ENCODE measurements around the gene MKNK1. TPM values are rescaled to one million over a fixed set of nuclear protein-coding genes. Genes with fewer than 3 reads are reported as not detected.

MKNK1 gene
- total and polyA plus RNA-seq, 5 experiments from 2014 or later, result 17.6 to 56.3 (median 19.7) TPM

GRCh38 chr1:46527474-46528296 lies 76.4 kb downstream of the MKNK1 start:
- Mint-ChIP-seq H3K4me3 (no peak overlapping the region), H3K9me3 (no peaks in the 10 kb centered on the region), H3K36me3 (no peaks in the 10 kb centered on the region), H3K27ac (peak overlapping the region in 1 of 10 donors; percentile 68), H3K4me1 (peaks cover 0 to 8% (median 5%) of the 10 kb centered on the region in 4 donors), H3K27me3 (peaks cover 21 to 50% (median 34%) of the 10 kb centered on the region in 5 donors)
- POLR2A ChIA-PET, result no interaction called here
- ATAC-seq (peak; percentile 50 to 56), DNase-seq (peak; percentile 34 to 76 (median 56))

DNA sequence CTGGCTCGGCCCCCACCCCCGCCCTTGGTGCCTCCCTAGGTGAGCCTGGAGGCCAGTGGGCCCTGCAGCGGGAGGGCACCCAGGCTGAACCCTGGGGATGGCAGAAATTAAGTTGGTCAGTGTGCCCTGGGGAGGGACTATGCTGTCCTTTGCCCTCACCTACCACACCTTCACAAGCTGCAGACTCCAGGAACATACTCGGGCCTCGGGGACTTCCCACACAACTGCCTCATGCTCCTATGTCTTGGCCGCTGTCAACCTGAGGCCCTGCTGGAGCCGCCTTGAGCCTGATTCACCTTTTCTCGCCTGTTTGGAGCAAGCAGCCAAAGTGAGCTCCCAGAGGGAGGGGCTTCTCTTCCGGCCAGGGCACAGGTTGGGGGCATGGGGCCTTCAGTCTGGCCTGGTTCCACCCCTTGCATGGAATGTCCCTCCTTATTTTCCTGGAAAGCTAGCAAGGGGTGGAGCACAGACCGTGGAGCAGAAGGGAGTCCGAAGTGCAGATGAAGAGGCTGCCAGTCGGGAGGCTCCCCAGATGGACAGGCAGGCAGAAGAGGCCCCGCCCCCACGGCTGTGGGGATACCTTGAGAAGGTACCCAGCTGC lies 77.3 kb downstream of the MKNK1 start:
- POLR2A ChIA-PET, result interaction anchor here (0.8 kb wide), 1 partner anchor 9 kb away, joined by 3 read pairs; no protein-coding TSS in a partner anchor
- no peak for DNase-seq
- Mint-ChIP-seq H3K36me3 (no peaks in the 10 kb centered on the region), H3K27ac (no peak overlapping the region), H3K9me3 (no peaks in the 10 kb centered on the region), H3K27me3 (peaks cover 21 to 51% (median 34%) of the 10 kb centered on the region in 5 donors), H3K4me1 (peaks cover 0 to 8% (median 5%) of the 10 kb centered on the region in 4 donors), H3K4me3 (no peak overlapping the region)
- ATAC-seq, result no peak

DNA sequence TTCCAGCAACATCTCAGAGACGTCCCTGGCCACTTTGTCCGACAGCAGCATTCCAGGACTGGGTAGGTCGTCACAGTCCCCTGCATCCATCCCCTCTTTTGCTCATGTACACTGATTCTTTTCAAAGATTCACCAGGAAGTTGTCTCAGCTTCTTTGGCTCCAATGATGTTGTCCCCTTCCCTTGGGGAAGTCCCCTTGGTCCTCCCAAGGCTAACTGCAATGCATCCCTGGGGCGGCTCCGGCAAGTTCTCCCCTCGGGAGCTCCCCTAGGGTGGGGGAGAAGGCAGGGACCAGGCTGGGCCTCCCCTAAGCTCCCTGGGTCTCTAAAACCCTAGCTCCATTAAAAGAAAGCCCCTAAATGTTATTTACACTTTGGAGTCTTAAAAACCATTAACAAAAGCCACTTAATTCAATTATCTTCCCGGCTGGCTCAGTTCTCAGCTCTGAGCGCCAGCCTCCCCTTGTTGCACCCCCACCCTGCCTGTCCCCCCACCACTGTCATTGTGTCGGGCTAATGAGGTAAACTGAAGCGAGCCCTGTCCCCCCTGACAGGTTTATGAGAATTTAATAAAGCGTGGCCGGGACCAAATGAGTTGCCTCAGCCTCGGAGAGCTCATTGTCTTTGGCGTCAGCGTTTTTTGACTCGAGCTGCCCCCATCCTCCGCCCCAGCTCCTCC lies 77.9 kb downstream of the MKNK1 start:
- peaks cover 0 to 8% (median 5%) of the 10 kb centered on the region in 4 donors for H3K4me1 Mint-ChIP-seq
- DNase-seq (no peak), ATAC-seq (no peak)
- H3K27me3 Mint-ChIP-seq, result peaks cover 21 to 50% (median 34%) of the 10 kb centered on the region in 5 donors
- H3K4me3 Mint-ChIP-seq, result no peak overlapping the region
- H3K27ac Mint-ChIP-seq, result no peak overlapping the region
- no peaks in the 10 kb centered on the region for H3K36me3 Mint-ChIP-seq
- no peaks in the 10 kb centered on the region for H3K9me3 Mint-ChIP-seq
- POLR2A ChIA-PET, result interaction anchor here (0.6 to 0.8 kb wide), 2 partner anchors 8 to 194 kb away, joined by 3 to 4 read pairs; no protein-coding TSS in a partner anchor

DNA sequence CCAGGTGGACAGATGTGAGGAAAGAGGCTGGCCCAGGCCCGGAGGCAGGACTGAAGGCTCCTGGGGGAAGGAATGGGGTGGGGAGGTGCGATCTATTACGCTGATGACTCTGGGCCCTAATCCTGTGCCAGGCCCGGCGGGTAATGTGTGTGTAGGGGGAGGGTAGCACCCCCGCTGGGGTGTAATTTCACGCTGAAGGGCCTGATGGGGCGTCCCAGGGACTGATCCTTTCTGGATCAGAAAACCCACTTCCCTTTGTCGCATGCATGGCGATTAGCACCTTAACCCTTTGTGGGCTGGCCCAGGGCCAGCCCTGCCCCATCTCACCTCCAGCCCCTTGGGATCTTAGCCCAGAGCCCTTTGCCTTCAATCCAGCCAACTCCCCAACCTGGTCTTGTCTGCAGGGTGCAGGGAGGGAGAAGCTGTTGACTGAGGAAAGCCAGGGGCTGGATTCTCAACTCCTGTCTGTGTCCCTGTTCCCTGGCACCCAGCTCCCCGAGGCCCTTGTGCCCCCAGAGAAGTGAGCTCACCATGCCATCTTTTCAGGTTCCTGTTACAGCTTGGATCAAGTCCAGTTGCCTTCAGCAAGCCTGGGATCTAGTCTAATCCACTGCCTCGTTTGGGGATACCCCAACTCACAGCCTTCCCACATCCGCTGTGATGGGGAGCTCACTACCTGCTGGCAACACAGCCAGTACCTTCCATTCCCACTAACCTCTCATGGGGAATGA lies 78.7 kb downstream of the MKNK1 start:
- Mint-ChIP-seq H3K9me3 (no peaks in the 10 kb centered on the region), H3K36me3 (no peaks in the 10 kb centered on the region), H3K4me3 (no peak overlapping the region), H3K27me3 (peaks cover 23 to 47% (median 36%) of the 10 kb centered on the region in 5 donors), H3K4me1 (peaks cover 0 to 8% (median 5%) of the 10 kb centered on the region in 4 donors), H3K27ac (no peak overlapping the region)
- POLR2A ChIA-PET, result interaction anchor here (0.6 kb wide), 1 partner anchor 194 kb away, joined by 4 read pairs; no protein-coding TSS in a partner anchor
- ATAC-seq (no peak), DNase-seq (no peak)

GRCh38 chr1:46524843-46525242 lies 79.2 kb downstream of the MKNK1 start:
- H3K27ac Mint-ChIP-seq, result no peak overlapping the region
- POLR2A ChIA-PET, result no interaction called here
- no peaks in the 10 kb centered on the region for H3K9me3 Mint-ChIP-seq
- DNase-seq (no peak), ATAC-seq (no peak)
- no peaks in the 10 kb centered on the region for H3K36me3 Mint-ChIP-seq
- H3K4me1 Mint-ChIP-seq, result peaks cover 0 to 8% (median 5%) of the 10 kb centered on the region in 4 donors
- H3K27me3 Mint-ChIP-seq, result peaks cover 24 to 47% (median 38%) of the 10 kb centered on the region in 5 donors
- H3K4me3 Mint-ChIP-seq, result no peak overlapping the region

DNA sequence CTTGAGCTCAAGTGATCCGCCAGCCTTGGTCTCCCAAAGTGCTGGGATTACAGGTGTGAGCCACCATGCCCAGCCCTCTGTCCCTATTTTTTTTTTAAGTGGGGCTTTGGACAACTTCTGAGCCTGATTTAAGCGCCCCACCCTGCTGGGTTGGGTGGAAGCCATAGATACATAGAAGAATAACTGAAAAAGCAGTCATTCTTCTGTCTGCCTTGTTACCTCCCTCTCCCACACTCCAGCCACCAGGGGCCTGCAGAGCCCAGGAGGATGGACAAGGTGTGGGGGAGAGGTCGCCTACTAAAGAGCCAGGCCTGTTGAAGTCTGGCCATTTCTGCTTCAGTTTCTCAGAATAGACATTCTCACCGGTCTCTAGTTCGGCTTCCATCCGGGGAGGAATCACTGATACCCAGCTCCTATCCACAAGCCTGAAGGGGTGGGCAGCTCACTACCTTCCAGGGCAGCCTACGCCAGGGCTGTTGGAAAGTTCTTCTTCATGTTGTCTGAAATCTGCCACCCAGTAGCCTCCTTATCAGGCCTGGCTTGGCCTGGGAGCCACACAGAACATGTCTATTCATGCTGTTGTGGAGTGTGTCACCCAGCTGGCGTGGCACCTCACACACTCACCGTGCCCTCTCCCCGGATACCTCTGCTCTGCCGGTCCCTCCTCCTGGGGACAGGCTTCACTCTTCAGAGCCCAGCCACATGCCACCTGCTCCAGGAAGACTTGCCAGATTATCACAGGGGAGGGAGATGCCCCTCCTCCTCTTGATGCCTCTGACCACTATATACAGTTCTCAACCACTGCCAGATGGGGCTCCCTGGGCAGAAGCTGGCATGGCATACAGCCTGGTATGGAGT lies 80.3 kb downstream of the MKNK1 start:
- Mint-ChIP-seq H3K27me3 (peaks cover 18 to 43% (median 31%) of the 10 kb centered on the region in 5 donors), H3K36me3 (no peaks in the 10 kb centered on the region), H3K9me3 (no peaks in the 10 kb centered on the region), H3K27ac (no peak overlapping the region), H3K4me1 (peaks cover 0 to 6% (median 2%) of the 10 kb centered on the region in 4 donors), H3K4me3 (no peak overlapping the region)
- no peak for DNase-seq
- POLR2A ChIA-PET, result interaction anchor here (0.6 kb wide), 1 partner anchor 289 kb away, joined by 4 read pairs; no protein-coding TSS in a partner anchor
- no peak for ATAC-seq

GRCh38 chr1:46522969-46523320 lies 81.1 kb downstream of the MKNK1 start:
- H3K4me1 Mint-ChIP-seq, result peaks cover 0 to 1% (median 0%) of the 10 kb centered on the region in 4 donors
- no peak overlapping the region for H3K4me3 Mint-ChIP-seq
- H3K9me3 Mint-ChIP-seq, result no peaks in the 10 kb centered on the region
- ATAC-seq (no peak), DNase-seq (no peak)
- no peaks in the 10 kb centered on the region for H3K36me3 Mint-ChIP-seq
- H3K27me3 Mint-ChIP-seq, result peaks cover 13 to 43% (median 24%) of the 10 kb centered on the region in 5 donors
- POLR2A ChIA-PET, result interaction anchor here (0.6 kb wide), 1 partner anchor 288 kb away, joined by 4 read pairs; no protein-coding TSS in a partner anchor
- no peak overlapping the region for H3K27ac Mint-ChIP-seq

DNA sequence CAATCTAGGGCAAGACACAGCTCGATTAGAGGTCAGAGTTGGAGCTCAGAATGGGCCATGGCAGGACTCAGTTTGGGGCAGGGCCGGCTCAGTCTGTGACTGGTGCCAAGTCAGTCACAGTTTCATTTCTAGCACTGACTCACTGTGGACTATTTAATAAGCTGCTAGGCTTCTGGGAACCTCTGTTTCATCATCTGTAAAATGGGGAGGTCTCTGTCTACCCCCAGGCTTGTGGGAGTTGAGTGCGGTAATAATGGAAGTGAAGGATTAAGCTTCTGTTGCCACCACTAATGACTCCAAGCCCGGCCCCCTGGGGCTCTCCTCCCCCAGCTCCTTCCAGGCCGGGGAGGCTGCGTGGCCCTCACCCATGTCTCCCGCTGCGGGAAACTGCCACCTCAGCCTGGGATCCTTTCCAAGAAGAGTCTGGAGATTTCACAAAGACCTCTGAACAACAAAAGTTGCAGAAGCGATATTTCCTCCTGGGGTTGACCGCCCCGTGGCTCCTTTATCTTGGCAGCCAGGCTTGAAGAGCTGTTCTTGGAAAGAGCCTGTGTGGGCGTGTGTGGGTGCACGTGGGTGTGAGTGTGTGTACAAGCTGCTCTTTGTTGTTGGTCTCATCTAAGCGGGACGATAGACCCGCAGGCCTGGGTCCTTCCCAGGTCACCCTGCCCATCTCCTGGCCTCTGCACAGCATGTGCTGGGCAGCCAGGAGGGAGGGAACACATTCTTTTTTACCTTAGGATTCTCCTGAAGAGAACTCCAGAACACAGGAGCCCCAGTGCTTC lies 81.7 kb downstream of the MKNK1 start:
- Mint-ChIP-seq H3K36me3 (no peaks in the 10 kb centered on the region), H3K4me3 (no peak overlapping the region), H3K27ac (no peak overlapping the region), H3K27me3 (peaks cover 13 to 38% (median 22%) of the 10 kb centered on the region in 5 donors), H3K9me3 (no peaks in the 10 kb centered on the region), H3K4me1 (peaks cover 0 to 1% (median 0%) of the 10 kb centered on the region in 4 donors)
- ATAC-seq (no peak), DNase-seq (no peak)
- POLR2A ChIA-PET, result interaction anchor here (0.6 kb wide), 1 partner anchor 288 kb away, joined by 4 read pairs; no protein-coding TSS in a partner anchor

- Mint-ChIP-seq H3K36me3 (no peaks in the 10 kb centered on the region), H3K4me3 (no peak overlapping the region), H3K4me1 (peaks cover 0 to 7% (median 2%) of the 10 kb centered on the region in 4 donors), H3K27me3 (peaks cover 13 to 40% (median 27%) of the 10 kb centered on the region in 5 donors), H3K9me3 (no peaks in the 10 kb centered on the region), H3K27ac (peak overlapping the region in 1 of 10 donors; percentile 77)
- ATAC-seq (no peak), DNase-seq (no peak)
- POLR2A ChIA-PET, result no interaction called here
Measured at GRCh38 chr1:46521414-46521813, 82.7 kb downstream of the MKNK1 start.

DNA sequence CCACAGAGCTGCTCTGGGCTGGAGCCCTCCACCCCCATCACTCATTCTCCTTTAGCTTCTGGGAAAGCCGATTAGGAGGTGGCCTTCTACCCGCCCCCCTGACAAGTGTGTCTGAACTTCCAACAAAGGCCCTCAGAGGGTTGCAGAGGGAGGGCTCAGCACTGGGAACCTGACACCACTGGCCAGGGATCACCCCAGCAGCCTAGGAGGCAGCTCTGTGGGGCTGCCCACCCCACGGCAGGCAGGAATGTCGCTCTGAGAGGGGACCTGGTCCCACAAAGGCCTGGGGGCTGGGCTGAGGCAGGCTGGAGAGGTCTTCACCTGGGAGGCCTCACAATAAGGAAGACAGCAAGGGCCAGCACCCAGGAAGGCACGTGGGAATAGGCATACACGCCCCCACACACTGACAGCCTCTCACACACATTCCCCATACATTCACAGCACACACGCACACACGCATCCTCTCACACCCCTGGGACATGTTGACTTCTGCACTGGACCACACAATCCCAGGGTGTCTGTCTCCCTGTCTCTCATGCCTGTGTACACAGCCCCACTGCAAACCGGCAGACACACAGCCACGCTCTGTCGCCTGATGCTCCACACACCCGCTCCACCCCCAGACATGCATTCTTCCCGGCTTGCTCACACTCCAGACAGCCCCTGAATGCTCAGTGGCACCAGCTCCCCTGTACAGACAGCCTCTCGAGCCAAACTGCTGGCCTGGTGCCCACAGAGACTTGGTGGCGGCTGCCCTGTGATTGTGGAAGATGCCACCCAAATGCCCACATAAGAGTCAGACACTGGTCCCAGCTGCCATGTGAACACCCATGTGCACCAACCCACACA lies 83.8 kb downstream of the MKNK1 start:
- POLR2A ChIA-PET, result no interaction called here
- peak overlapping the region in 1 of 10 donors; percentile 72 for H3K27ac Mint-ChIP-seq
- no peaks in the 10 kb centered on the region for H3K36me3 Mint-ChIP-seq
- no peak overlapping the region for H3K4me3 Mint-ChIP-seq
- peaks cover 0 to 13% (median 2%) of the 10 kb centered on the region in 4 donors for H3K4me1 Mint-ChIP-seq
- no peak for DNase-seq
- peaks cover 15 to 38% (median 27%) of the 10 kb centered on the region in 5 donors for H3K27me3 Mint-ChIP-seq
- no peaks in the 10 kb centered on the region for H3K9me3 Mint-ChIP-seq
- no peak for ATAC-seq
